OCI-LY3 (cell line): Measurements from ENCODE around the gene CTNNBIP1.
A peak's percentile ranks its signal among the peaks of the same experiment; 100 is the strongest.

Experiments used
- H2AFZ ChIP-seq: fragments of 200-600, 300-600 bp; shearing (Covaris generic); 2 replicates; pipeline ENCODE4 v1.6.0; 2014; ENCODE audit warnings: antibody characterized with exemption, low read depth, low read length
- H3K27ac ChIP-seq: fragments of 200-600, 300-600 bp; sonication (generic); 2 replicates; pipeline ENCODE4 v1.5.1; 2014; ENCODE audit warnings: mild to moderate bottlenecking, low read length, moderate library complexity, mixed read lengths
- H3K27me3 ChIP-seq: fragments of 200-600, 300-600 bp; sonication (generic); 2 replicates; pipeline ENCODE4 v1.6.1; 2014; ENCODE audit warnings: low read depth, low read length, mixed read lengths
- H3K36me3 ChIP-seq: fragments of 200-600, 300-600 bp; sonication (generic); replicated peaks from 2 replicates; pipeline ENCODE3; 2014; ENCODE audit warnings: low read depth, low read length, mixed read lengths
- H3K4me1 ChIP-seq: fragments of 300-600, 200-600 bp; sonication (generic); 2 replicates; pipeline ENCODE4 v1.6.1; 2014; ENCODE audit warnings: low read length, mixed read lengths
- H3K4me2 ChIP-seq: fragments of 200-600, 300-600 bp; sonication (generic); 2 replicates; pipeline ENCODE4 v1.6.1; 2014; ENCODE audit warnings: low read length, mixed read lengths
- H3K4me3 ChIP-seq: fragments of 300-600, 200-600 bp; sonication (generic); 2 replicates; pipeline ENCODE4 v1.5.1; 2014; ENCODE audit warnings: antibody characterized with exemption, mild to moderate bottlenecking, low read length, moderate library complexity
- H3K79me2 ChIP-seq: fragments of 300-600, 200-600 bp; shearing (Covaris generic); 2 replicates; pipeline ENCODE4 v1.6.1; 2014; ENCODE audit warnings: mild to moderate bottlenecking, low read length, mixed read lengths
- H3K9ac ChIP-seq: fragments of 300-600, 200-600 bp; shearing (Covaris generic); 2 replicates; pipeline ENCODE4 v1.6.0; 2014; ENCODE audit warnings: mild to moderate bottlenecking, low read length, moderate library complexity
- H3K9me3 ChIP-seq: fragments of 200-600, 300-600 bp; shearing (Covaris generic); 2 replicates; pipeline ENCODE4 v1.6.1; 2014; ENCODE audit warnings: low read length, mixed read lengths; ENCODE audit not compliant: insufficient read depth
- H4K20me1 ChIP-seq: fragments of 200-600, 300-600 bp; sonication (generic); 2 replicates; pipeline ENCODE4 v1.6.1; 2016; ENCODE audit warnings: low read length, mixed read lengths; ENCODE audit not compliant: insufficient read depth
- CTCF ChIP-seq: fragments of 200-600, 300-600 bp; sonication (generic); IDR thresholded peaks from 2 replicates; pipeline ENCODE4 v1.5.1; 2014; ENCODE audit warnings: antibody characterized with exemption, low read length, low read depth
- EZH2phosphoT487 ChIP-seq: fragments of 200-600 bp; shearing (Covaris generic); IDR thresholded peaks from 2 replicates; pipeline ENCODE4 v1.6.1; 2018; ENCODE audit warnings: antibody characterized with exemption, mixed run types, low read depth

The CTNNBIP1 gene

GRCh38 chr1:9870572-9870971 is 39.5 kb downstream of the CTNNBIP1 start:
- Histone ChIP-seq H3K4me1 (no peaks in the 10 kb centered on the region), H3K27ac (no peak overlapping the region), H3K9ac (no peak overlapping the region), H3K4me3 (no peak overlapping the region), H3K4me2 (no peak overlapping the region), H3K79me2 (no peaks in the 10 kb centered on the region), H3K36me3 (no peaks in the 10 kb centered on the region), H4K20me1 (no peaks in the 10 kb centered on the region), H3K27me3 (no peaks in the 10 kb centered on the region), H3K9me3 (no peaks in the 10 kb centered on the region), H2AFZ (no peak overlapping the region)
- no peak for TF ChIP-seq CTCF
- no peak for TF ChIP-seq EZH2phosphoT487

GRCh38 chr1:9869831-9870251 is 40.2 kb downstream of the CTNNBIP1 start:
- H3K36me3 ChIP-seq, result no peaks in the 10 kb centered on the region
- no peak overlapping the region for H3K27ac ChIP-seq
- no peaks in the 10 kb centered on the region for H3K4me1 ChIP-seq

DNA sequence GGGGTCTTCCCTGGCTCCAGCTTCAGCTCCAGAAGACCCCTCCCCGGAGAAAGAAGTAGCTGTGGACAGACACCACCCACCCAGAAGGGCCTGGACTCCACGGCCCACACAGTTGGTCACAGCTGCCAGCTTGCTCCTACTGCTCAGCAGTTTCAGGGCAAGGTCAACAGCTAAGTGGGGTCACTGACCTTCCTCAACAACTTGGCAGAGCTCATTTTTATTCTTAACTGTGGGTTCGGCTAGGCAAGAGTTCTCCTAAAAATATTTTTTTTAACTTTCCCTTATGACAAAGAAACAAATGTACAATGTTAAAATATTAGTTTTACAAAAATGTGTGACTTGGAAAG is 41.9 kb downstream of the CTNNBIP1 start:
- Histone ChIP-seq H3K79me2 (no peaks in the 10 kb centered on the region), H3K4me2 (no peak overlapping the region), H3K4me3 (no peak overlapping the region), H3K9me3 (no peaks in the 10 kb centered on the region), H3K4me1 (no peaks in the 10 kb centered on the region; the same call in 1 of the 2 replicates), H3K27ac (no peak overlapping the region), H3K27me3 (no peaks in the 10 kb centered on the region), H3K36me3 (no peaks in the 10 kb centered on the region), H4K20me1 (no peaks in the 10 kb centered on the region), H3K9ac (no peak overlapping the region), H2AFZ (no peak overlapping the region)
- TF ChIP-seq EZH2phosphoT487 (no peak), CTCF (no peak)

More at GRCh38 chr1:9869831-9870251, 40.2 kb downstream of the CTNNBIP1 start:
- no peaks in the 10 kb centered on the region for H3K27me3 ChIP-seq
- H3K4me3 ChIP-seq, result no peak overlapping the region
- H3K9ac ChIP-seq, result no peak overlapping the region
- no peaks in the 10 kb centered on the region for H3K79me2 ChIP-seq
- H3K9me3 ChIP-seq, result no peaks in the 10 kb centered on the region
- TF ChIP-seq EZH2phosphoT487 (no peak), CTCF (no peak)
- no peak overlapping the region for H3K4me2 ChIP-seq
- no peak overlapping the region for H2AFZ ChIP-seq
- no peaks in the 10 kb centered on the region for H4K20me1 ChIP-seq

GRCh38 chr1:9867408-9868243 is 42.4 kb downstream of the CTNNBIP1 start:
- TF ChIP-seq EZH2phosphoT487 (no peak), CTCF (peak; percentile 85)
- Histone ChIP-seq H3K9me3 (no peaks in the 10 kb centered on the region), H2AFZ (no peak overlapping the region; the same call in 1 of the 2 replicates), H3K27ac (no peak overlapping the region), H3K4me1 (no peaks in the 10 kb centered on the region; the same call in 1 of the 2 replicates), H3K79me2 (no peaks in the 10 kb centered on the region), H4K20me1 (no peaks in the 10 kb centered on the region), H3K27me3 (no peaks in the 10 kb centered on the region), H3K36me3 (no peaks in the 10 kb centered on the region), H3K4me3 (no peak overlapping the region), H3K4me2 (peak overlapping the region; percentile 20; the same call in 1 of the 2 replicates), H3K9ac (no peak overlapping the region)
